IMR-90 (cell line): ENCODE measurements around the gene TTBK2. TPM values are rescaled to one million over a fixed set of nuclear protein-coding genes. Genes with fewer than 3 reads are reported as not detected.

Experiments used
- ATAC-seq: fragments of 200-7000 bp; cut with Tn5 transposase; 2 replicates; pipeline ENCODE4 v1.9.1; 2020; ENCODE audit warnings: low read depth, mild to moderate bottlenecking, moderate library complexity
- BruUV-seq: library from RNA; stranded (reverse); fragments of 400-500 nt; replicated peaks from 2 replicates; lab custom pipeline; 2021; lab: Mats Ljungman, UMichigan
- CTCF ChIA-PET: fragments of 300-600 bp; formaldehyde crosslinking; extraction: SDS; loops from one replicate; lab custom pipeline; 2021; ENCODE audit warnings: antibody characterized with exemption; lab: Yijun Ruan, JAX
- POLR2A ChIA-PET: fragments of 300-600 bp; sonication (Branson Sonifier 250); formaldehyde crosslinking; loops from one replicate; lab custom pipeline; 2022; ENCODE audit warnings: antibody characterized with exemption; ENCODE audit not compliant: unreplicated experiment; lab: Charles Lee
- DNase-seq: peaks from one replicate; pipeline ENCODE4 v3.0.0; 2013
- H2AFZ ChIP-seq: replicated peaks from 2 replicates; pipeline ENCODE3; 2013; ENCODE audit warnings: low read length, mild to moderate bottlenecking; ENCODE audit not compliant: poor library complexity
- H2AK5ac ChIP-seq: 2 replicates; pipeline ENCODE4 v1.6.1; 2013; ENCODE audit warnings: low read depth, low read length, inconsistent platforms
- H2AK9ac ChIP-seq: replicated peaks from 2 replicates; pipeline ENCODE3; 2013; ENCODE audit warnings: mild to moderate bottlenecking, low read depth, low read length, moderate library complexity; ENCODE audit not compliant: poor library complexity
- H2BK120ac ChIP-seq: 2 replicates; pipeline ENCODE4 v1.6.1; 2013; ENCODE audit warnings: low read depth, low read length, inconsistent platforms
- H2BK15ac ChIP-seq: 3 replicates; pipeline ENCODE4 v1.6.1; 2013; ENCODE audit warnings: low read depth, low read length, inconsistent platforms
- H2BK20ac ChIP-seq: 2 replicates; pipeline ENCODE4 v1.6.1; 2013; ENCODE audit warnings: low read depth, mild to moderate bottlenecking, inconsistent platforms, low read length, moderate library complexity
- H2BK5ac ChIP-seq: 2 replicates; pipeline ENCODE4 v1.6.1; 2013; ENCODE audit warnings: mild to moderate bottlenecking, low read depth, low read length, inconsistent platforms; ENCODE audit not compliant: poor library complexity, severe bottlenecking
- H3K14ac ChIP-seq: replicated peaks from 2 replicates; pipeline ENCODE4 v1.6.1; 2013; ENCODE audit warnings: low read depth, low read length, inconsistent platforms
- H3K18ac ChIP-seq: 2 replicates; pipeline ENCODE4 v1.6.1; 2013; ENCODE audit warnings: low read depth, low read length, control low read depth
- H3K23ac ChIP-seq: 2 replicates; pipeline ENCODE4 v1.6.1; 2013; ENCODE audit warnings: low read depth, low read length, inconsistent platforms
- H3K27ac ChIP-seq: 2 replicates; pipeline ENCODE4 v1.5.1; 2013; ENCODE audit warnings: mild to moderate bottlenecking, control low read depth, low read length; ENCODE audit not compliant: insufficient read depth
- H3K27me3 ChIP-seq: 2 replicates; pipeline ENCODE4 v1.6.1; 2013; ENCODE audit warnings: low read length; ENCODE audit not compliant: control insufficient read depth, insufficient read depth
- H3K36me3 ChIP-seq: 2 replicates; pipeline ENCODE4 v1.6.1; 2013; ENCODE audit warnings: low read length, mixed read lengths; ENCODE audit not compliant: control insufficient read depth, insufficient read depth
- H3K4ac ChIP-seq: 2 replicates; pipeline ENCODE4 v1.6.1; 2013; ENCODE audit warnings: low read depth, low read length, inconsistent platforms
- H3K4me1 ChIP-seq: 2 replicates; pipeline ENCODE4 v1.6.1; 2013; ENCODE audit warnings: low read length, mixed read lengths; ENCODE audit not compliant: control insufficient read depth, insufficient read depth
- H3K4me2 ChIP-seq: 2 replicates; pipeline ENCODE4 v1.6.1; 2013; ENCODE audit warnings: low read depth, mild to moderate bottlenecking, control low read depth, low read length, moderate library complexity
- H3K4me3 ChIP-seq: 2 replicates; pipeline ENCODE4 v1.5.1; 2013; ENCODE audit warnings: low read depth, mild to moderate bottlenecking, control low read depth, low read length, moderate library complexity; ENCODE audit not compliant: insufficient read depth
- H3K56ac ChIP-seq: 2 replicates; pipeline ENCODE4 v1.6.1; 2013; ENCODE audit warnings: low read length, inconsistent platforms; ENCODE audit not compliant: insufficient read depth; ENCODE audit errors: extremely low read depth
- H3K79me1 ChIP-seq, 2 experiments: 2 replicates each; pipeline ENCODE4 v1.6.1; 2013; ENCODE audit warnings: low read length in 2 of 2, inconsistent platforms in 1 of 2, low read depth in 1 of 2
- H3K9ac ChIP-seq: 2 replicates; pipeline ENCODE4 v1.6.1; 2013; ENCODE audit warnings: low read depth, low read length, control low read depth
- H3K9me1 ChIP-seq: 2 replicates; pipeline ENCODE4 v1.6.1; 2013; ENCODE audit warnings: low read length, inconsistent platforms; ENCODE audit not compliant: insufficient read depth
- H3K9me3 ChIP-seq: 2 replicates; pipeline ENCODE4 v1.6.1; 2013; ENCODE audit warnings: low read length; ENCODE audit not compliant: control insufficient read depth, insufficient read depth
- H4K20me1 ChIP-seq: 2 replicates; pipeline ENCODE4 v1.6.1; 2013; ENCODE audit warnings: low read length, inconsistent platforms; ENCODE audit not compliant: insufficient read depth
- H4K5ac ChIP-seq: 2 replicates; pipeline ENCODE4 v1.6.1; 2013; ENCODE audit warnings: mild to moderate bottlenecking, low read depth, low read length, control low read depth
- H4K8ac ChIP-seq, 2 experiments: 2 replicates each; pipeline ENCODE4 v1.6.1; 2013; ENCODE audit warnings: low read depth in 2 of 2, low read length in 2 of 2, control low read depth in 1 of 2, inconsistent platforms in 1 of 2
- H4K91ac ChIP-seq: 2 replicates; pipeline ENCODE4 v1.6.1; 2013; ENCODE audit warnings: low read depth, low read length, inconsistent platforms; ENCODE audit not compliant: insufficient read depth
- BHLHE40 ChIP-seq: fragments of 150-350 bp; IDR thresholded peaks from 2 replicates; pipeline ENCODE4 v1.6.1; 2016; ENCODE audit warnings: mild to moderate bottlenecking, low read depth, low read length
- CEBPB ChIP-seq: IDR thresholded peaks from 2 replicates; pipeline ENCODE4 v1.6.1; 2012; ENCODE audit warnings: low read depth, low read length, improper control_type of control experiment
- CTCF ChIP-seq: conservative IDR thresholded peaks from 2 replicates; pipeline ENCODE4 v1.5.1; 2012; ENCODE audit warnings: mild to moderate bottlenecking, low read depth, low read length, improper control_type of control experiment
- FOS ChIP-seq: fragments of 150-350 bp; IDR thresholded peaks from 2 replicates; pipeline ENCODE4 v1.6.1; 2016; ENCODE audit warnings: low read depth, low read length
- MXI1 ChIP-seq: IDR thresholded peaks from 2 replicates; pipeline ENCODE4 v1.6.1; 2012; ENCODE audit warnings: low read depth, mild to moderate bottlenecking, low read length, moderate library complexity, borderline replicate concordance
- RAD21 ChIP-seq: IDR thresholded peaks from 2 replicates; pipeline ENCODE4 v1.6.1; 2012; ENCODE audit warnings: low read length, improper control_type of control experiment
- RFX5 ChIP-seq: IDR thresholded peaks from 2 replicates; pipeline ENCODE4 v1.8.0; 2012; ENCODE audit warnings: low read depth, mild to moderate bottlenecking, low read length, moderate library complexity
- WGBS, 2 experiments: methylation state at CpG; one replicate each; pipeline versions ENCODE4 v1.1.5 to v1.1.7; 2013; ENCODE audit warnings: missing lambda C conversion rate in 2 of 2; ENCODE audit not compliant: insufficient read length in 1 of 2; ENCODE audit errors: extremely low coverage in 2 of 2; 5-methylcytosine and 5-hydroxymethylcytosine counted together
- dilution Hi-C: fragments of 300-500 bp; cut with HindIII; formaldehyde crosslinking; loops from one replicate; pipeline ENCODE4 v1.14.3; 2018; ENCODE audit warnings: low sequenced_read_pairs; ENCODE audit not compliant: unreplicated experiment
- in situ Hi-C: fragments of 300-500 bp; cut with MboI; formaldehyde crosslinking; loops from 3 replicates; pipeline ENCODE4 v1.14.3; 2019; ENCODE audit warnings: low sequenced_read_pairs, inconsistent platforms, mixed read lengths
- intact Hi-C: fragments of 100-400 bp; cut with micrococcal nuclease; formaldehyde crosslinking; loops from 2 replicates; pipeline ENCODE4 v1.10.0; 2022
- polyA plus RNA-seq, 3 experiments: library from polyadenylated mRNA; depleted of rRNA; stranded (reverse); fragments of >200 nt; gene quantifications; 2 replicates each; pipeline ENCODE4 v1.2.3, GENCODE V29; 2012; ENCODE audit warnings: low replicate concordance in 1 of 3
- total RNA-seq: library from RNA; depleted of rRNA; stranded (reverse); fragments of >200 nt; gene quantifications from 2 replicates; pipeline ENCODE4 v1.2.3, GENCODE V29; 2012
- TF ChIP-seq, protein P1 (sequence below): fragments of 150-350 bp; IDR thresholded peaks from 2 replicates; pipeline ENCODE4 v1.6.1; 2017; ENCODE audit warnings: mild to moderate bottlenecking, antibody characterized with exemption, low read length, low read depth
- TF ChIP-seq, protein P2 (sequence below): fragments of 150-350 bp; IDR thresholded peaks from 2 replicates; pipeline ENCODE4 v1.6.1; 2016; ENCODE audit warnings: low read depth, mild to moderate bottlenecking, low read length, moderate library complexity, borderline replicate concordance

TTBK2 gene
- total and polyA plus RNA-seq, 2 of the 4 experiments (the other 2 are of a cell fraction) = 2.4 to 3.2 TPM

GRCh38 chr15:42693942-42694341 lies 226.6 kb downstream of the TTBK2 start:
- H3K56ac ChIP-seq = no peak overlapping the region

More at GRCh38 chr15:42693942-42694341, 226.6 kb downstream of the TTBK2 start:
- H3K4me2 ChIP-seq = no peak overlapping the region
- no peak overlapping the region for H2AK5ac ChIP-seq
- CTCF ChIA-PET = interaction anchor here (0.6 kb wide), 1 partner anchor 225 kb away, joined by 4 read pairs; no protein-coding TSS in a partner anchor
- POLR2A ChIA-PET = no interaction called here
- H2BK120ac ChIP-seq = no peak overlapping the region
- H3K36me3 ChIP-seq = peaks cover 22% of the 10 kb centered on the region
- no peak overlapping the region for H2AK9ac ChIP-seq
- H2BK20ac ChIP-seq = no peak overlapping the region
- TF ChIP-seq CTCF (no peak), RFX5 (no peak), FOS (no peak), BHLHE40 (no peak), CEBPB (no peak), RAD21 (no peak), MXI1 (no peak)
- TF ChIP-seq, protein P1, sequence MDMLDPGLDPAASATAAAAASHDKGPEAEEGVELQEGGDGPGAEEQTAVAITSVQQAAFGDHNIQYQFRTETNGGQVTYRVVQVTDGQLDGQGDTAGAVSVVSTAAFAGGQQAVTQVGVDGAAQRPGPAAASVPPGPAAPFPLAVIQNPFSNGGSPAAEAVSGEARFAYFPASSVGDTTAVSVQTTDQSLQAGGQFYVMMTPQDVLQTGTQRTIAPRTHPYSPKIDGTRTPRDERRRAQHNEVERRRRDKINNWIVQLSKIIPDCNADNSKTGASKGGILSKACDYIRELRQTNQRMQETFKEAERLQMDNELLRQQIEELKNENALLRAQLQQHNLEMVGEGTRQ = no peak
- TF ChIP-seq, protein P2, sequence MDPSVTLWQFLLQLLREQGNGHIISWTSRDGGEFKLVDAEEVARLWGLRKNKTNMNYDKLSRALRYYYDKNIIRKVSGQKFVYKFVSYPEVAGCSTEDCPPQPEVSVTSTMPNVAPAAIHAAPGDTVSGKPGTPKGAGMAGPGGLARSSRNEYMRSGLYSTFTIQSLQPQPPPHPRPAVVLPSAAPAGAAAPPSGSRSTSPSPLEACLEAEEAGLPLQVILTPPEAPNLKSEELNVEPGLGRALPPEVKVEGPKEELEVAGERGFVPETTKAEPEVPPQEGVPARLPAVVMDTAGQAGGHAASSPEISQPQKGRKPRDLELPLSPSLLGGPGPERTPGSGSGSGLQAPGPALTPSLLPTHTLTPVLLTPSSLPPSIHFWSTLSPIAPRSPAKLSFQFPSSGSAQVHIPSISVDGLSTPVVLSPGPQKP = no peak
- no peak overlapping the region for H3K4me3 ChIP-seq
- H3K23ac ChIP-seq = no peak overlapping the region
- H3K9ac ChIP-seq = no peak overlapping the region
- WGBS, 2 experiments = 100% methylated on average over 1 of the region's 6 CpGs; no CpG with 5 or more reads in 1 of the 2 experiments
- H3K79me1 ChIP-seq = no peaks in the 10 kb centered on the region
- no peak overlapping the region for H3K27ac ChIP-seq
- H3K4ac ChIP-seq = no peak overlapping the region
- intact Hi-C loops (no loop called here), in situ Hi-C loops (no loop called here), dilution Hi-C loops (no loop called here)
- BruUV-seq = no TSS peak
- ATAC-seq = no peak
- no peaks in the 10 kb centered on the region for H3K27me3 ChIP-seq
- H4K91ac ChIP-seq = no peak overlapping the region
- no peak overlapping the region for H4K5ac ChIP-seq
- no peaks in the 10 kb centered on the region for H3K4me1 ChIP-seq
- DNase-seq = no peak
- no peak overlapping the region for H3K14ac ChIP-seq
- no peak overlapping the region for H2BK15ac ChIP-seq
- no peaks in the 10 kb centered on the region for H3K9me3 ChIP-seq
- peaks cover 17% of the 10 kb centered on the region; the same call in 1 of the 2 replicates for H3K9me1 ChIP-seq
- no peak overlapping the region for H3K18ac ChIP-seq
- no peak overlapping the region for H2AFZ ChIP-seq
- H4K20me1 ChIP-seq = no peaks in the 10 kb centered on the region
- H2BK5ac ChIP-seq = no peak overlapping the region
- H4K8ac ChIP-seq = no peak overlapping the region
